NCI-H2196 (cell line): ENCODE measurements around the gene PTMA.
"Not testable (repeated sequence)": the region's sequence is repeated elsewhere in the genome, so short reads cannot be mapped to it uniquely, and the experiment has no call there.

ENCODE experiments used
- DNase-seq: peaks from one replicate; lab custom pipeline; 2025; ENCODE audit not compliant: unreplicated experiment; lab: John Stamatoyannopoulos, UW

PTMA gene, protein sequence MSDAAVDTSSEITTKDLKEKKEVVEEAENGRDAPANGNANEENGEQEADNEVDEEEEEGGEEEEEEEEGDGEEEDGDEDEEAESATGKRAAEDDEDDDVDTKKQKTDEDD

DNA sequence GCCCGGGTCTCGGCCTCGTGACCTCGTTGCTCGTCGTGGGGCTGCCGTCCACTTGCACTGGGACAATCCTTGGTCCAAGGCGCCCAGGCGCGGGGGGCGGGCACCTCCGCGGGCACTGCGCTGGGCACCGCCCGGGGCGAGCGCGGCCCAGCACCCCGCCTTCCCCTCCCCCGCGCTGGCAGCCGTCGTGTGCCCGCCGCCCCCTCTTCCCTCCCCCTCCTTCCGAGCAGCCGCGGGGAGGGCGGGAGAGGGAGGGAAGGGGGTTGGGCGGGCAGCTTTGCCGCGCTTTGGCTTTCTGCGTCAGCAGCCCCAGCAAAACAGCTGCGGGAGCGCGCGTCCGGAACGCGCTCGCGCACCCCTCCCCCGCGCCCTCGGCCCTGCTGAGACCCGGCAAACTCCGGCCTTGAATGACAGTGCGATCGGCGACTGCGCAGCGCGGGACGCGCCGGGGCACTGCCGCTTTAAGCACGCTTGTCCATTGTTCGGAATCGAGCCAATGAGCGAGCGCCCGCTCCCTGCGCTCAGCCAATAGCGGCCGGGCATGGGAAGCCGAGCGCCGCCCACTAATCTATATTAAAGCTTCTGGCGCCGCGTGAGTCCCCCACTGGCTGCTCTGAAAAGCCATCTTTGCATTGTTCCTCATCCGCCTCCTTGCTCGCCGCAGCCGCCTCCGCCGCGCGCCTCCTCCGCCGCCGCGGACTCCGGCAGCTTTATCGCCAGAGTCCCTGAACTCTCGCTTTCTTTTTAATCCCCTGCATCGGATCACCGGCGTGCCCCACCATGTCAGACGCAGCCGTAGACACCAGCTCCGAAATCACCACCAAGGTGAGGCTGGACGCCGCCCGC is at the start of gene PTMA:
Gene PTMA (plus strand): TSS at position 599 of the 846 bp plus-strand sequence. CDS start 182 bp downstream, at position 781.
- DNase-seq: peak; percentile 99

DNA sequence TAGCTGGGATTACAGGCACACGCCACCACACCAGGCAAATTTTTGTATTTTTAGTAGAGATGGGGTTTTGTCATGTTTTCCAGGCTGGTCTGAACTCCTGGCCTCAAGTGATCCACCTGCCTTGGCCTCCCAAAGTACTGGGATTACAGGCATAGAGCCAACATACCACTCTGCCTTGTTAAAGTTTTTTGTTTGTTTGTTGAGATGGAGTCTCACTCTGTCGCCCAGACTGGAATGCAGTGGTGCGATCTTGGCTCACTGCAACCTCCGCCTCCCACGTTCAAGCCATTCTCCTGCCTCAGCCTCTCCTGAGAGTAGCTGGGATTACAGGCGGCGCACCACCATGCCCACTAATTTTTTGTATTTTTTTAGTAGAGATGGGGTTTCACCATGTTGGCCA is 48.3 kb upstream of the PTMA start:
- DNase-seq: not testable (repeated sequence)

DNA sequence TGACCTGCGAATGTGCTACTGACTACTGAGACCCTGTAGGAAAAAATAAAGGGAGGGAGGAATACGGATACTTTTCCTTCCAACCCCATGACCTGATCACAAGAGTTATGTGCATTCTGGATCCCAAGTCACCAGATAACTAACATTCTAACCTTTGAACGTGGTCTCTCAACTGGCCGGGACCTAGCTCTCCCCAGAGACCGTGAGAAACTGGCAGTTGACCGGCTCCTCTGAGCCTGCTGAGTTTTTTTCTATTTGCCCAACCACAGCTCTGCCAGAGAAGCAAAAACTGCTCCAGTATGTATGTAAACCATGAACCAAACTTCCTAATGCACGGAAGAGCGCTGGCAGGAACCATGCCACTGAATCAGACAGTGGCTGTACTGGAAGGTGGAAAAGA is 47.5 kb upstream of the PTMA start:
- no peak for DNase-seq

DNA sequence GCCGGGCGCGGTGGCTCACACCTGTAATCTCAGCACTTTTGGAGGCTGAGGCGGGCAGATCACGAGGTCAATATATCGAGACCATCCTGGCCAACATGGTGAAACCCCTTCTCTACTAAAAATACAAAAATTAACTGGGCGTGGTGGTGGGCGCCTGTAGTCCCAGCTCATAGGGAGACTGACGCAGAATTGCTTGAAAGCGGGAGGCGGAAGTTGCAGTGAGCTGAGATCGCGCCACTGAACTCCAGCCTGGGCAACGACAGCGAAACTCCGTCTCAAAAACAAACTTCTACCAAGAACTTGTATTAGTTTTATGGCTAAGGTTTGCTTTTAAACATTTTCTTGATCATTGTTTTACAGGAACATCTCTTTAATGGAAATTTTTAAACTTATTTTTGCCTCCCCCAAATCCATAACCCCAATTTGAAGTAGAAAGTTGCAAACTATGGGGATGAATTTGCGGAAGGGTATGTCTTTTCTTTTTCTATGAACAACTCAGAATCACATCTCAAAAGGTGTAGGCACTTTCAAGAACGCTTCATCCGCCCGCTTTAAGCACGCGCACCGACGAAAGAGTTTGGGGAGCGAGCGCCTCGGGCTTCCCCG is 46.8 kb upstream of the PTMA start:
- no peak for DNase-seq

DNA sequence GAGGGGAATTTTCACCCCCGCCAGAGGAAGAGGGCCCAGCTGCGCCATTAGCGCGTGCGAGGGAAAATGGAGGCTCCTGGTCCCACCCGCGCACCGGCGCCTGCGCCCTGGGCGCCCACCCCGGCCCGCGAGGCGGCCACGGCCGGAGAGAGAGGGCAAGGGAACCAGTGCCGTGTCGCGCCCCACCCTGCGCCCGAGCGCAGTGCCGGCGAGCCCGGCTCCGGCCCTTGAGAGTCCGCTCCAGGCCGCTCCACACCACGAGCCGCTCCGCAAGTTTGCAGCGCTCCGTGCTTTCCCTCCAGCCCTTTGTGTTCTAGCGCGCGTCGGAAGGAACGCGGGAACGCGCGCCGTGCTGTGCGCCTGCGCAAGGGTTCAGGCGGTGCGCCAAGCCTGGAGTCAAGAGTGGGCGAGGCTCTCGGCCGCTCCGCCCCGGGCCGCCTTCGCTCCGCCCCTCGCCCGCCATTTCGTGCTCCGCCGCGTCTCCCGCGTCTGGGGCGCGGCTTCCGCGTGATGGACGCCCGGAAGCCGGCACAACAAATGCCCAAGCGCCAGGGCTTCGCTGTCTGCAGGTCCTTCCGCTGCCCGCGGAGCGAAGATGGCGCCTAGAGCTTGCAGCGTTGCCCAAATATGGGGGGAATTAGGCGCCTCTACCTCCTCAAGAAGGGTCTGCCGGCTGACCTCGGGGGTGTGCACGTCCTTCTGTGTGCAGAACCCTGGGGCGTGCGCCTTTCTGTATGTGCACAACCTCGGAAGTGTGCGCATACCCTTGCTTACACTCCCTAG is 46.1 kb upstream of the PTMA start:
- peak; percentile 90 for DNase-seq

DNA sequence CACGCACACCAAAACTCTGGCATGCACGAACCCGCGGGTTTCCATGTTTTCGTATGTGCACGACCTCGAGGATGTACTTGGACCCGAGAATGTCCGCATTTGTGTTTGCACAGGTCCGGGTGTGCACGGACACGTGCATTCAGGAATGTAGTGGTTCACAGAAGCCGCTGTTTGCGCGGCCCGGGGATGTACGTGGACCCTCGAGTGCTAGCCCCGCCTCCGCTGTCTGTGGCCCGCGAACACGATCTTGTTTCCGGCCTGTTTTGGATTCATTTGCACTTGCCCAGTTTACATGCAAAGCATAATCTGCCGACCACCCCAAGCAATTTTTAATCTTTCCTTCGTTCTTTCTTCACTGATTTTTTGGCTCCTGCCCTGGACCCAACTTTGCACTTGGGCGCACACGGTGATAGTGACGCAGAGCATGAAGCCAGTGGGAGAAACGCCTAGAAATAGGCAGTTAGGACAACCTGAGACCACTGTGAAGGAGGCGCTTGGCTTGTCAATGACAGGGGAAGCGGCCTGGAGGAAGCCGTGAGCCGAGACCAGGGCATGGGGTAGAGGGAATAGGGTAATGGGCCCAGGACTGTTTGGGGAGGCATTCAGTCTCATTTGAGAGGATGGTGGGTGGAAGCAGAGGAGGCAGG is 45.4 kb upstream of the PTMA start:
- no peak for DNase-seq

DNA sequence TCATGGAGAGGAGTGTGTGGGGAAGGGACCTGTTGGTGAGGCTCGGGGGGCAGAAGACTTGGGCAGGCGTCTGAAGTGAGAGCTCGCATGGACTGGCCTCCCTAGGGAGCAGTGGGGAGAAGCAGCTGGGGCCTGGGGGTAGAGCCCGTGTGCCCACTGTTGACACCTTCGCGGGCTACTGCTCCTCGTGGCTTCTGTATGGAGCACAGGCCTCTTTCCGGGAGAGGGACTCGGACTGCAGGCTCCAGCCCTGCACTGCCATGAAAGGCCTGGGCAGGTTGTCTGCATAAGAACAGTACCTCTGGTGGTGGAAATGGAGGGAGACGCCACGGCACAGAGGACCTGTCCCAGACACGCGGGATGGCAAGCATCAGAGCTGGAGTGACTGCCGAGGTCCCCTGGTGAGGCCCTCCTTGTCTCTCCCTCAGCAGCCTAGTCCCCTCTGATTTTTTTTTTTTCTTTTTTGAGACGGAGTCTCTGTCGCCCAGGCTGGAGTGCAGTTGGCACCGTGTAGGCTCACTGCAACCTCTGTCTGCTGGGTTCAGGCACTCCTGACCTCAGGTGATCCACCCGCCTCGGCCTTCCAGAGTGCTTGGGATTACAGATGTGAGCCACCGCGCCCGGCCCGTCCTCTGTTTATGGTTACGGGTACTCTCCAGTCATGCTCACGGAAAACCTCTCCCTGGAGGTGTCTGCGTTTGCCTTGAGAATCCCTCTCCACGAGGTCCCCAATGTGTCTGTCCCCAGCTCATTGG is 44.7 kb upstream of the PTMA start:
- DNase-seq: no peak

DNA sequence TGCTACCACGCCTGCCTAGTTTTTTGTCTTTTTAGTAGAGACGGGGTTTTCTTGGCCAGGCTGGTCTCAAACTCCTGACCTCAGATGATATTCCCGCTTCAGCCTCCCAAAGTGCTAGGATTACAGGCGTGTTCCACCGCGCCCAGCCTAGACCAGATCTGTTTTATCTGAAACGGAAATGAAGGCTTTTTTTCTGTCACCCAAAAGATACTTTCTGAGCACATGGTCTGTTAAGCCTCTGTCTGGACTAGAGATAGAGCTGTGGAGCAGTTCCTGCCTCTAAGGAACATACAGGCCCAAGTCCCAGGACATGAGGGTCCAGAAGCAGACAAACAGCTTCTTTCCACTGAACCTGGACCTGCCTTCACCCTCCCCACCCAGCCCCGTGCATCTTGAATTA is 43.6 kb upstream of the PTMA start:
- DNase-seq: no peak

DNA sequence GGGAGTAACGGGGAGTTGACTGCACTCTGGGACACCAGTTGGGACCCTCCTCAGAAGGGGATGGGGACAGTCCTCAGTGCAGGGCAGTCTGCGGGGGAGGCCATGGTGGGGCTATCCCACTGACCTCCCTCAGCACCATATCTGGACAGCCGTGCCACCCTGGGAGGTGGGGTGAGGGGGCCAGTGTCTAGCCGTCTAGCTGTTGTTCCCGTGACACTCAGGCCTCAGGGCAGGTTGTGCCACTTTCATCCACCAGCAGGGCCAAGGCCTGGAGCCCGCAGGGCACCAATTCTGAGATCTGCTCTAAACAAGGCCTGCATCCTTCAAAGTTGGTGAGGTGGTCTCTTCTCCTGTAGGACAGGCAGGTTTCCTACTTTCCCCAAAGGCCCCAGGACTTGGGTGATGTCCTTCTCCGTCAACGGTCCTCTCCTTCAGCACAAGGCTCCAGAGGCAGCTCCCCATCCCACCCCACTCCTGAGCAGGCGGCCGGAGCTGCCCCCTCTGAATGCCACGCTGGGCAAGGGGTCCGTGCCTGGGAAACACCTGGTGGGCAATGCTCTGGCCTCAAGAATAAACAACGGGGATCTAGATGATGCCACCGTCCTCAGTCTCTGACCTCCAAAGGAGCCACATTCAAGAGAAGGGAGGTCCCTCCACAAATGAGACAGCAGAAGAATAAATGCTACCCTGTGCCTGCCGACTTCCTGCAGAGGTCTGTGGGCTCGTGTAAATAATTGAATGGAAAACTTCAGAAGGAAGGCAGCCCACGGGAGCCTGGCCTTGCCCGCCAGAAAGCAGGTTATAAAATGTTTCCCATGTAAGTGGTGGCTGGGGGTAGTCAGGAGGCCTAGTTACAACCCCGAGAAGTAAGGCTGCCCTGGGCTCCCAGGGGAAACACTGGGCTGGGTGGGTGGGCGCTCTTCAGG is 42.8 kb upstream of the PTMA start:
- no peak for DNase-seq

DNA sequence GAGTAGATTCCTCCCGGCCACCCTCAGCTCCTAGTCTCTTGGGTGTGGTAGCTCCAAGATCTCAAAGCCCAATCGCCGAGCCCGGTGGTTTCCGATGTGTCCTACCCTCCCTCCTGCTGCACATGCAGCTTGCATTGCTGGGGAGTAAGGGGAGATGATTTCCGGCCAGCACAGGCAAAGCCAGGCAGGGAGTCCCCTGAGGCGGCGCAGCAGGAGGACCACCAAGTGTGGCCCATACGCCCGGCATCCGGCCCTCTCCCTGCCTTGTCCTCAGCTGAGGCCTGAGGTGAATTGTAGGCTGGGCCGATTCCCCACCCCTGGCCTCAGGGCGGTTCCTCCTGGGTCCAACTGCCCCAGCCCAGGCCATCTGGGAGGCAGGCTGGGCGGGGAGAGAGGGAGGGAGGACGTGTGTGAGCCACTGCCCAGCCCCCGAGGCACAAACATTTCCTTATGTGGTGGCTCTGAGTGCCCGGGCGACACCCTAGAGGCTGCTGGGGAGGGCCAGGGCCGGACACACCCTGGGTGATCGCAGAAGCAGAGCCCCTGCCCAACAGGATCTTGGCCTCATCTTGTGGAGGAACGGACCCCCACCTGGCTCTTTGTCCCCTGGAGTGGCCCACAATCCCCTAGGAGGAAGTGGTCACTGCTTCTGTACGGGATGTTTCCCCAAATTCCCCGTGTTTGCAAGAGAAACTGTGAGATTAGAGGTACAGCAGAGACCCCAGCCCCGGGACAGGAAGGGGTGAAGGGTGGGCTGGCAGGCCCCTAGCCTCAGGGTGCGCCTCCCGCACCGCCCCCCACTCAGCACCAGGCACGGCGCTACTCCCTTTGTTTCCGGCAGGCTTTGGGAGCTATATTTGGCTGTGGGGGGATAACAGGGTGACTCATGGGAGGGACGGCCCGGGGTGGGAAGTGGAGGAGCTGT is 41.9 kb upstream of the PTMA start:
- peak; percentile 94 for DNase-seq

DNA sequence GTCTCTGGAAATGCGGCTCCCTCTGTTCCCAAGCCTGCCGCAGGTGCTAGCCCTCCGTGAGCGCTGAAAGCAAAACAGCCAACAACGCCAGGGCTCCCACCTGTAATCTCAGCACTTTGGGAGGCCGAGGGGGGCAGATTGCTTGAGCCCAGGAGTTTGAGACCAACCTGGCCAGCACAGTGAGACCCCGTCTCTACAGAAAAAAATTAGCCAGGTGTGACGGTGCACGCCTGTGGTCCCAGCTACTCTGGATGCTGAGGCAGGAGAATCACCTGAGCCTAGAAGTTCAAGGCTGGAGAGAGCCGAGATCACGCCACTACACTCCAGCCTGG is 41.3 kb upstream of the PTMA start:
- DNase-seq: peak; percentile 36

DNA sequence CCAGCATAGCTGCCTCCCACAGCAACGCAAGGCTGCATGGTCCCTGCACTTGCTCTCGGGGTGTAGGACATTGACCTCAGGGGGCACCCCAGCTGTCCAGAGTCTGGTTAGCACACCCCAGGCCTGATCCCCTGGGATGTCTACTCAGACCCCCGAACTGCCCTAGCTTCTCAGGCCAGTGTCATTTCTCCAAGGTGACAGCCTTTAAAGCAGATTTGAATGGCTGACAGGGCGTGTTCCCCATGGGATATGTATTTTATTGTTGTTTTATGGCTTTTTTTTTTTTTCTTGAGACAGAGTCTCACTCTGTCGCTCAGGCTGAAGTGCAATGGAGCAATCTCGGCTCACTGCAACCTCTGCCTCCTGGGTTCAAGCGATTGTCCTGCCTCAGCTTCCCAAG is 40.8 kb upstream of the PTMA start:
- DNase-seq: no peak

DNA sequence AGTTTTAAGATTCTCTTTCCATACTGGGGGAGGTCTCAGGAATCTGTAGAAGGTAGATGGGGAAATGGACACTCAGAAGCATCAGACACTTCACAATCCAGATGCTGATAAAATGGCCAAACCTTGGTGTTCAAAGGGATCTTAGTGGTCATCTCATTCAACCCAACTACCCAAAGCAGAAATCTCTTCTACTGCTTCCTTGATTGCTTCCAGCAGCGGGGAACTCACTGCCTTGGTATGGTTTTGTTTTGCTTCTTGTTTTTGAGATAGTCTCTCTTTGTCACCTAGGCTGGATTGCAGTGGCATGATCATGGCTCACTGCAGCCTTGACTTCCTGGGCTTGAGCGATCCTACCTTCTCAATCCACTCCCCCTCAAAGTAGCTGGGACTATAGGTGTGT is 39.3 kb upstream of the PTMA start:
- no peak for DNase-seq

DNA sequence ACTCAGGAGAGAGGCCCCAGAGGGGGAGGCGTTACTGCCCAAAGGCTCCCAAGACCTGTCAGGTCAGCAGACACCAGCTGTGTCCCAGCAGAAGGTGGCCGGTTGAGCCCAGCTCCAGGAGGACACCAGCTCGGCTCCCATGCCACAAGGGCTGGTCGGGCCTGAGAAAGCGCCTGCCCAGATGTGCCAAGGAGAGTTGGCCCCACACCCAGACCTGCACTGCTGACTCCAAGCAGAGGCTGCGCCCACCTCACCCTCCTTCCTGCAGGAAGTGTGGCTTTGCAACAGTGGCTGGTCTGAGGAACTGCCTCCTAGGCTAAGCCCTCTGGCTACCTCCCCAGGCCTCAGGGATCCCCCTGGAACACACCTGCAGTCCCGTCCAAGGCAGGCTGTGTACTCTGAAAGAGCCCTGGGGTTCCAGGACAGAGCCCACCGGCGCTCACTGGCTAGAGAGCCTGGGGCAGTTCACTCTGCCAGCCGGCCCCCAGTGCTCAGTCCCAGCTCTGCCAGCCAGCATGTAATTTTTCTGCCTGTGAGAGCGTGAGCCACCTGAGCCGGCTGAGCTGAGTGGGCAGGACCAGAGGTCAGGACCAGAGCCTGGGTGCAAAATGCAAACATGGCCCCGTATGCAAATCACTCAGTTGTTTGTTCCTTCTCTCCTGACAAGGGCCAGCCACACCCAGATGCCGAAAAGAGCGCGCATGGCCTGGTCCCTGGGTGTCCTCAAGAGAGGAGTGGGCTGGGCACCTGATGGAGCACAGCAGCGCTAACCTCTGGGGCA is 36.9 kb upstream of the PTMA start:
- DNase-seq: no peak

DNA sequence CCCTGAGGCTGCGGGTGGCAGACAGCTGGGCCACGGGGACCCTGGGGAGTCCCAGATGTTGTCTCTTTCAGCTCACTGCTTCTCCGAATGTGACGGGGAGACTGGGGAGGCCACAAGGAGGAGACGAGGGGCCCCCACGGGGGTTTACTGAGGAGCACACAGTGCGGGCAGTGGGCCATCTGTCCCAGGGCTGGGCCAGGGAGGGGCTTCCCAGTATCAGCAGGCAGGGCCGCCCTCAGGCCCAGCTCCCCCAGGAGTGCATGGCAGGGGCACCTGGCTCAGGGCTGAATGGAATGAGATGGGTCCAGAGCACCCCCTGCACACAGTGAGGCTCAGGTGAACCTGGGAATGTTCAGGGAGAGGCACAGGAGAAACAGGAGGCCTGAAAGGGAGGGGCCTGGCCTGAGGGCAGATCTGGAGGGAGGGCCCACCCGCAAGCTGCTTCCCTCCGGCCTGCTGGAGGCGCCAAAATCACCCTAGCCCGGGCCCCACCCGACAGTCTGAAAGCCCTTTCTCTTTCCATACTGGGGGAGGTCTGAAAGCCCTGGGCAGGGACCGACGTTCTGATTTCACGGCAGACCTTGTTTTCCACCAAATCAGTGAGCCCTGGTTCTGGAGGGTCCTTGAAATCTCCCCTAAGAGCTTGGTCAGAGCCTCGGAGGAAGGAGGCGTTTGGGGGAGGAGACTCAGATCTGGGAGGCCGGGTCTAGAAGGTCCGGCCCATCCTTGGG is 35.5 kb upstream of the PTMA start:
- DNase-seq: peak; percentile 68

DNA sequence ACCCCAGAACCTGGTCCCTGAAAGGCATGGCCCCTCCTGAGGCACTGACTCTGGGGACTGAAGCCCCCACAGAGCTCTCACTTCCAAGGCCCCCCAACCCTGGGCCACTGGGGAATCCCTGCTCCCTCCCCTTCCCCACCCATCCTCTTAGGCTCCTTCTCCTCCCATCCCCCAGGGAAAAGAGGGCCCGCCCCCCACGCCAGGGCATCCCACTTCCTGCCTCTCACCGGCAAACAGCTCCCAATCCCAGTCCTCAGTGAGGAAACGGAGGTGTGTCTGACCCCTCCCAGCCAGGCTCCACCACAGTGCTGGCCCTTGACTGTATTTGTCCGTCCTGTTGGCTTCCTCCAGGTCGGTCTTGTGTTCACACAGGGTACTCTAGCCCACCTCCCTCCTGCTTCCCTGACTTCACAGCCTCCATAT is 35.0 kb upstream of the PTMA start:
- peak; percentile 83 for DNase-seq
